ENCODE measurements around the gene SCML2.
A peak's percentile ranks its signal among the peaks of the same experiment; 100 is the strongest.
"Not testable (repeated sequence)": the region's sequence is repeated elsewhere in the genome, so short reads cannot be mapped to it uniquely, and the experiment has no call there.

Gene SCML2

DNA sequence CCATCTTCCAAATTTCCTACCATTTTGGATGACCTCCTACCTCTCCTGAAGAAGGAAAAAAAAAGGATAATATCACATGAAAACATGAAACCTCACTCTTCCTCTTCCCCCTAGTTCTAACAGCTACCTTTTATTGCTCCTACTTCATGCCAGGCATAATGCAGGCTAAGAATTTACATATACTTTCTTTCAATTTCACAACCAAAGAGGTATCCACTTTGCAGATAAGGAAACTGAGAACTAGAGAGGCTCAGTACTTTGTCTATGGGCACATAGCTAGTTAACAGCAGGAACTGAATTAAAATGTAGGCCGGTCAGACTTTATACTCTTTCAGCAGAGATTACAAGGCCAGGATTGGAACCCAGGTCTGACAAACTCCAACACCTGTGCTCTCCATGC, 99.4 kb downstream of the SCML2 start:
- no peak for TF ChIP-seq POLR2A (IDR thresholded peaks at IDR 0.05; ENCODE audit: extremely low read depth, insufficient read length)
- no peak for TF ChIP-seq CTCF (IDR thresholded peaks at IDR 0.05; ENCODE audit: low read depth, low read length)
- no peak overlapping the region for H3K4me3 ChIP-seq (ENCODE audit: low read depth, low read length)
- no peak for DNase-seq (ENCODE audit: low read depth)

DNA sequence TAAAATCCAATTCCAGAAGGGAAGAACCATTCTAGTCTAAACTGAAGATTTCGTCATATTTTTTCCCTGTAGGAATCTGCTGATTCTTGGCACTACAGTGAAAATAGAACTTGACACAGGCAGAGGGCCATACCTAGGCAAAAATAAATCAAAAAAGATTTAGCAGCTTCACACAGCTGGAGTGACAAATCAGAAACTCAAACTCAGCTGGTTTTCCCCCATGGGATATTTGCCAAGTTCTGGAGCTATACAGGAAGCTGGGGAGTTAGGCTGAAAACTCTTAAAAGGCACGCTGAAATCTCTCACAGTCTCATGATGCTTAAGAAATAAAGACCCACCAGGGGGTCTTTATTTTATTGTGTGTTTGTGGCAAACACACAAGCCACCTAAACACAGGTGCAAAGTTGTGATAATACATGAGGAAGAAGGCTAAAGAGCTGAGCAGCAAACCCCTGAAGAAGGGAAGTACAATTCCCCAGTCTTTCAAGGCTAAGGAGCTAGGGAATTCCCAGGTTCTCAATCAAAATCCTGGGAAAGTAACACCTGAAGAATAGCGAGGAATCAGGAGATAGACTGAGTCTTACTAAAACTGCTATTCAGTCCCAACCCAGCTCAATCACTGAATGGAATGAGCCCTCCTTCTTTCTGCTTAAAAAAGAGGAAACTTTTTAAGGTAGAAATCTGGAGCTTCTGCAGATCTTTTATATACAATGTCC, 101.7 kb downstream of the SCML2 start:
- no peak overlapping the region for H3K4me3 ChIP-seq (ENCODE audit: low read depth, low read length)
- no peak for DNase-seq (ENCODE audit: low read depth)
- TF ChIP-seq, protein P1, sequence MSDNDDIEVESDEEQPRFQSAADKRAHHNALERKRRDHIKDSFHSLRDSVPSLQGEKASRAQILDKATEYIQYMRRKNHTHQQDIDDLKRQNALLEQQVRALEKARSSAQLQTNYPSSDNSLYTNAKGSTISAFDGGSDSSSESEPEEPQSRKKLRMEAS (IDR thresholded peaks at IDR 0.05; ENCODE audit: low read depth, low read length), result no peak

DNA sequence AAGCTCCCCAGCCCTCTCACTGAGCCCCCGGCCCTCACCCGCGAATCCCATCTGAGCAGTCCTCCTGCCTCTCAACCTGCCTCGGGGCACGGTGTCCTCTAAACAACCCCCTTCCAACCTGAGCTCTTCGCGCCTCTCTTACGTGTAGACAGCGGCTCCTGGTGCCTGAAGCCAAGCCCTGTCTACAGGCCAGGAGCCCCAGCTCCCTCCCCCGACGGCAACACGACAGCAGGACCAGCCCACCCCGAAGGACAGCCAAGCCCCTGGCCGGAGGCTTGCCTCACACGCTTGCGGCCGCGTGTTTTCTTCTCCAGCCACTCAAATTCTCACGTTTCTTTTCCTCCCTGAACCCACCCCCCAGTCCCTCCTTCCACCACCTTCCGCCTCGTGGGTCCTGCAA, 124.8 kb downstream of the SCML2 start:
- H3K4me3 ChIP-seq (ENCODE audit: low read depth, low read length); DNase-seq (ENCODE audit: low read depth): not testable (repeated sequence)

DNA sequence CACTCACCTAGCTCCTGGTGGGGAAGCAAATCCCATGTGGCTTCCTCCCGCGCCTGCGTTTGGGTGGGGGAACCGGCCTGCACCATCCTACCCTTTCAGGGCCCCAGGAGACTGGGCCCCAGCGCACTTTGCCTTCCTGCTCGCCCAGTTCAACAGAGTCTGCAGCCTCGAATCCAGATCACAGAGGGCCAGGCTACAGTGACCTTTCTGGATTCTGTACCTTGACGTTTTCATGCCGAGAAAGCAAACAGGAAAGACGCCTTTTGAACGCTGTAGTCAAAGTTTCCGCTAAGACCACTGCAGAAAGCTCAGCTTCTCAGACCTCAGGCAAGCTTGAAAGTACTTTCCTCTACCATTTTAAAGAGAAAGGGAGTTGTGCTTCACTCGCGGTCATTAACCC, 126.4 kb downstream of the SCML2 start:
- TF ChIP-seq POLR2A (IDR thresholded peaks at IDR 0.05; ENCODE audit: extremely low read depth, insufficient read length), result no peak
- TF ChIP-seq CTCF (IDR thresholded peaks at IDR 0.05; ENCODE audit: low read depth, low read length), result no peak
- TF ChIP-seq MYC (IDR thresholded peaks at IDR 0.05; ENCODE audit: low read depth, low read length), result no peak
- TF ChIP-seq, protein P1 (IDR thresholded peaks at IDR 0.05; ENCODE audit: low read depth, low read length), result no peak
- DNase-seq (ENCODE audit: low read depth), result no peak
- H3K4me3 ChIP-seq (ENCODE audit: low read depth, low read length), result no peak overlapping the region

- H3K4me3 ChIP-seq (ENCODE audit: low read depth, low read length), result no peak overlapping the region
- no peak for TF ChIP-seq MYC (IDR thresholded peaks at IDR 0.05; ENCODE audit: low read depth, low read length)
- TF ChIP-seq, protein P1 (IDR thresholded peaks at IDR 0.05; ENCODE audit: low read depth, low read length), result no peak
- TF ChIP-seq POLR2A (IDR thresholded peaks at IDR 0.05; ENCODE audit: extremely low read depth, insufficient read length), result no peak
- no peak for TF ChIP-seq CTCF (IDR thresholded peaks at IDR 0.05; ENCODE audit: low read depth, low read length)
- no peak for DNase-seq (ENCODE audit: low read depth)
These were observed 127.0 kb downstream of the SCML2 start for GRCh38 chrX:18227458-18227857.

DNA sequence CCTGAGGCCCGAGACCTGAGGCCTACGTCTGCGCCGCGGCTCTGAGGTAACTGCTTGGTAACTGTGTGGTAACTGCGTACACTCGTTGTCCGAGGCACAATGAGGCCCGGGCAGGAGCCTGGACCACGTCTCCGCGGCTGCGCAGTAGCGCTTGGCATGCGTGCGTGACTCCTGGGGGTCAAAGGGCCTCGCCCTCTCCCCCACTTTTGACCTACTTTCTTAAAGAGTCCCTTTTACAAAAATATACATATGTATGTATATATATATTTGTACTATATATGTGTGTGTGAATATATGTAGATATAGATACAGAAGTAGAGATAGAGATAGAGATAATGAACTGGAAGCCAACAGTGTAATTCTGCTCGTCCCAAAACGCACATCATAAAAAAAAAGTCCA, 133.7 kb downstream of the SCML2 start, which contains the start of gene BEND2:
TSS of gene BEND2 (minus strand) at position 101 of the 400 bp plus-strand sequence. CDS start 136 bp downstream, outside the sequence.
- H3K4me3 ChIP-seq (ENCODE audit: low read depth, low read length), result no peak within 1 kb of the TSS
- no peak for TF ChIP-seq POLR2A (IDR thresholded peaks at IDR 0.05; ENCODE audit: extremely low read depth, insufficient read length)
- TF ChIP-seq, protein P1 (IDR thresholded peaks at IDR 0.05; ENCODE audit: low read depth, low read length), result no peak
- no peak for TF ChIP-seq MYC (IDR thresholded peaks at IDR 0.05; ENCODE audit: low read depth, low read length)
- no peak for TF ChIP-seq CTCF (IDR thresholded peaks at IDR 0.05; ENCODE audit: low read depth, low read length)
- no peak for DNase-seq (ENCODE audit: low read depth)

DNA sequence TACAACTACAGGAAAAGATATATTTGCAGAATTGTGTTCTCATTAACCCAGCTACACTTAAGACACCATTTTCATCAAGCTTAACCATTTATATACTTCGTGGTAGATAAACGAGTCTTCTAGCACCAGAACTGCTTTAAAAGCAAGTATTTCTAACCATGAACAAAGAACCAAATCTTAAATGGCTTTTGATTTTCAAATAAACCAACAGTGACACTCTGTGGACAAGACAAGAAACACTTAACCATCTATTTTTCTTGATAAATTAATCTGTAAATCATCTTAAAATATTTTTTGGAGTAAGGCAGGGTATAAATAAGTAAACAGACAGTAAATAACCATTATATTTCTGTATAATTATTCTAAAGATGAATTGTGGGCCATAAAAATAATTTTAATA, 144.0 kb downstream of the SCML2 start:
- H3K4me3 ChIP-seq (ENCODE audit: low read depth, low read length), result no peak overlapping the region
- DNase-seq (ENCODE audit: low read depth), result peak; percentile 20
- TF ChIP-seq, protein P1 (IDR thresholded peaks at IDR 0.05; ENCODE audit: low read depth, low read length), result no peak
- TF ChIP-seq MYC (IDR thresholded peaks at IDR 0.05; ENCODE audit: low read depth, low read length) (no peak), POLR2A (IDR thresholded peaks at IDR 0.05; ENCODE audit: extremely low read depth, insufficient read length) (no peak), CTCF (IDR thresholded peaks at IDR 0.05; ENCODE audit: low read depth, low read length) (no peak)
